GM12892 (cell line): Measurements from ENCODE around the gene TBX15.

ENCODE experiments used
- POLR2A ChIP-seq: IDR thresholded peaks from 2 replicates; pipeline ENCODE4 v1.6.1; 2011; ENCODE audit warnings: low read depth, low read length, control low read depth
- POLR2AphosphoS5 ChIP-seq: IDR thresholded peaks from 2 replicates; pipeline ENCODE4 v1.6.1; 2011; ENCODE audit warnings: low read depth, low read length, control low read depth
- TAF1 ChIP-seq: IDR thresholded peaks from 2 replicates; pipeline ENCODE4 v1.6.1; 2011; ENCODE audit warnings: low read depth, mild to moderate bottlenecking, control low read depth, low read length, borderline replicate concordance

DNA sequence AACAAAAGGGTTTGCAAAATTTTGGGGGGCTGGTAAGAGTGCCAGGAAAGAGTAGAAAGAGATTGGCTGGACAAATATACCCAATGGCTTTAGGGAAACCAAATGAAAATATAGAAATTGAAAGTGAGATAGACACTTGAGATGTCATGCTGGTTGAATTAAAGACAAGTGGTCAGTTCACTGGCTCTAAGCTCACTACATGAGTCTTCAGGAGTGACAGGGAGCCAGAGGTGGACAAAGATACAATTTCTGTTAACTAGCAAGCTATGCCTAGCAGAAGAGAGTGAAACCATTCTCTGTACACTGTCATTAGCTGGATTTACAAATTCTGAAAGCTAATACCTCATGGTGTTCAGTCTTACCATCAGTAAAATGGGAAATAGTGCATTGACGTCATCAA lies 82.5 kb downstream of the TBX15 start:
- TF ChIP-seq POLR2A (no peak), POLR2AphosphoS5 (no peak), TAF1 (no peak)
